ENCODE results near the gene TLR9. TPM values are rescaled to one million over a fixed set of nuclear protein-coding genes. Genes with fewer than 3 reads are reported as not detected.

TLR9 gene
- total RNA-seq, 6 experiments from 2014 or later, result not detected

DNA sequence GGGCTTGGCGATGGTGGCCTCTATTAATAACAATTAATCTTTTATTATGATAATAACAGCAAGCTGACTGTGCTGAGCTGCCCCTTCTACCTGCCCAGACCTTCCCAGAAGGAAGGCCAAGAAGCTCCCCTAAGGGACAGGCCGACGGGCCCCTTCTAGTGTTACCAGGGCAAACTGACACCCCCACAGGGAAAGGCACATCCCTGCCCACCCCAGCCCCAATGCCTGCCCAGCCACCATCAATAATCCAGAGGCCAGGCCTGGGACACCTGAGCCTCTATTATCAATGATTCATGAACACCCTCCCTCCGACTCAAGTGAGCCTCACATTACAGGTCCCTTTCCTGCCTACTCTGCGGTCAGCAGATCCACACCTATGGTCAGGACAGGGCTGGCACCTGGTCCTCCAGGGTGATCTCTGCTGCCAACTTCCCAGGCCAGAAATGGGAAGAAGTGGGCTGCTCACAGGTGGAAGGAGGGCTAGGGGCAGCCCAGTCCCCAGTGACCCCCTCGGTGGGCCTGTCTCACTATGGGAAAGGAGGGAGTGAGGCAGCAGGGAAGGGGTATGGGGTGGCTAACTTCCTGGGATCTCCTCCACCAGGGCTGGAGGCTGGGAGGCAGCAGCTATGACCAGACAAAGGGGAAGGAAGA, 11.7 kb upstream of the TLR9 start:
- Mint-ChIP-seq H3K36me3 (ENCODE audit: low read depth) (peaks cover 8% of the 10 kb centered on the region; the same call in 1 of the 2 replicates), H3K4me1 (ENCODE audit: low read depth) (peaks cover 43% of the 10 kb centered on the region), H3K4me3 (peak overlapping the region; percentile 100), H3K27me3 (ENCODE audit: insufficient read depth) (peaks cover 1% of the 10 kb centered on the region), H3K9me3 (no peaks in the 10 kb centered on the region), H3K27ac (peak overlapping the region; percentile 92)
- TF ChIP-seq CTCF (IDR thresholded peaks at IDR 0.05), result no peak
- DNase-seq, result no peak

DNA sequence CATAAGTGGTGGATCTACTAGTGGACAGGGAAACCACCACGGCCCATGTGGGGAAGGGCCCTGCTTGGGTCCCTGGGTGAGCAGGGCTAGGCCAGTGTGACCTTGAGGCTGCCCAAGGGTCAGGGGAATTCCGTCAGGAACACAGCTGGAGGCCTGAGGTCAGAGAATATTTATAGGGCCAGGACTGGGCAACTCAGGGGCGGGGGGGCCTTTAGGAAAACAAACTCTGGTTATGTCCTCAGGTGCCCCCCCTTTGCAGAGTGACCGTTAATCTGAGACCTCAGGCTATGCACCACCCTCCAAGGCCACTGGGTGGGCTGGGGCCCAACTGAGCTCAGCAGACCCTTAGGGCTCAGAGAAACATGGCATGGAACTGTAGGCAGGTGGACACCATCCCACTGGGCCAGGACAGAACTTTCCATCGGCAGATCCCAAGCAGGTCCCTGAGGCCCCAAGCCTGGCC, 11.0 kb upstream of the TLR9 start:
- peaks cover 43% of the 10 kb centered on the region for H3K4me1 Mint-ChIP-seq (ENCODE audit: low read depth)
- peaks cover 1% of the 10 kb centered on the region for H3K27me3 Mint-ChIP-seq (ENCODE audit: insufficient read depth)
- DNase-seq, result no peak
- H3K4me3 Mint-ChIP-seq, result no peak overlapping the region
- H3K9me3 Mint-ChIP-seq, result no peaks in the 10 kb centered on the region
- peak overlapping the region; percentile 61 for H3K27ac Mint-ChIP-seq
- no peak for TF ChIP-seq CTCF (IDR thresholded peaks at IDR 0.05)
- peaks cover 8% of the 10 kb centered on the region; the same call in 1 of the 2 replicates for H3K36me3 Mint-ChIP-seq (ENCODE audit: low read depth)

DNA sequence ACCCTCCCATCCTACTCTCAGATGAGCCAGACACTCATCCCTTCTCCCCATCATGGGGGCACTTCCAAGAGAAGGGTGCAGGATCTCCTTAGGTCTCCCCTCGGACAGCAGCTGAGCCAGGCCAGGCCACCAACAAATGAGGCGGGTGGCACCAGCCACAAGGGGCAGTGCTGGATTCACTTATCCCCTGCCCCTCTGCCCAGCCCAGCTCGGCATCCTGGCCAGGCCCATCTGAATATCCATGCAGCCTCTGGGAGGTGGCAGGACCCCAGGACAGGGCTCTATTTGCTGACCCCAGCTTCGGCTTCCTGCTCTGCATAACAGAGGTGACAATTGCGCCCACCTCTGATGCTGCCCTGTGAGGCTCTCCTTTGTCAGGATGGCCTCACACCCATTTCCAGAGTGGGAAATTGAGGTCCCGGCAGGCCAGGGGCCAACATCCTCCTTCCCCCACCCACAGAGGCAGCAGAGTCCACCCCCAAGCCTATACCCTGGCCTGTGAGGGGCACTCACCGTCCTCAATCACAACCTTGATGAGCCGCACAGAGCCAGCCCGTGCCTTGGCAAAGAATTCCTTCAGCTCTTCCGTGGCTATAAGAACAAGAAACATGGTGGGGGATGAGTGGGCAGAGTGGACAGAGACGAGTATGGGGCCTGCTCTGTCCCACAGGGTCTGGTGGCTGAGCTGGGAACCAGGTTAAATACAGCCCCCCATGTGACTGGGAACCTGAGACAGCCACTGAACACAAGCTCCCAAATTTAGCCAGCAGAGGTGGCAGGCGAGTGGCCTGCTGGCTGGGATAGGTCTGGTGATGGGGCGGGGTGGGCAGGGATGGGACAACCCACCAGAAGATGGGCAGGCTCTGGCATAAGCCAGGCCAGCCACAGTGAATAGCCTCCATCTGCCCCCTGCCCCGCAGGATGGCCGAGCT, 9.3 kb upstream of the TLR9 start:
- Mint-ChIP-seq H3K27me3 (ENCODE audit: insufficient read depth) (peaks cover 1% of the 10 kb centered on the region), H3K9me3 (no peaks in the 10 kb centered on the region), H3K4me3 (no peak overlapping the region), H3K36me3 (ENCODE audit: low read depth) (peaks cover 6% of the 10 kb centered on the region; the same call in 1 of the 2 replicates), H3K27ac (no peak overlapping the region), H3K4me1 (ENCODE audit: low read depth) (peaks cover 29% of the 10 kb centered on the region)
- DNase-seq, result no peak
- TF ChIP-seq CTCF (IDR thresholded peaks at IDR 0.05), result 0 out of 2 replicates have a peak, but pooled peaks have one; percentile 24

- no peak overlapping the region for H3K4me3 Mint-ChIP-seq
- TF ChIP-seq CTCF (IDR thresholded peaks at IDR 0.05), result no peak
- H3K36me3 Mint-ChIP-seq (ENCODE audit: low read depth), result peaks cover 6% of the 10 kb centered on the region; the same call in 1 of the 2 replicates
- H3K27ac Mint-ChIP-seq, result no peak overlapping the region
- no peaks in the 10 kb centered on the region for H3K9me3 Mint-ChIP-seq
- H3K4me1 Mint-ChIP-seq (ENCODE audit: low read depth), result peaks cover 23% of the 10 kb centered on the region
- H3K27me3 Mint-ChIP-seq (ENCODE audit: insufficient read depth), result peaks cover 1% of the 10 kb centered on the region
- DNase-seq, result no peak
Observed at GRCh38 chr3:52233968-52234367, 8.5 kb upstream of the TLR9 start.

DNA sequence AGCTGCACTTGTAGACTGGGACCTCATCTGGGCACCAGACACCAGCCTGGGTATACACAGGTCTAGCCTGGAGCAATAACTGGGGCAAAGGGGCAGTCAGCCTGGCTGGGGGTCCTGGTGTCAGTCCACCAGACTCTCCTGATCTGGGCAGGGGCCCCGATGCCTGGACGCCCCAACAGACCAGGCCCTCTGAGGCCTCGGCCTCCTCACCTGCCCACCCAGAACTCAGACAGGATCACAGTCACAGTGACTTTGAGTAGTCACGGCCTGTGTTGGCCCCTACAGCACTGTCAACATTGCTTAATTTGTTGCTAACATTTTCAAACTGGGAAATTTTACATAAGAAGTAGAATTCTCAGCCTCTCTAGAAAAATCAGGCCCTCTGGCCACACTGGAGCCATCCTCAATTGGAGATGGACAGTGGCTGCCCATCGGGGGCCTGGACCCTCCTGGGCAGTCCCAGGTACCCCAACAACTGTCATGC, 7.7 kb upstream of the TLR9 start:
- DNase-seq, result no peak
- Mint-ChIP-seq H3K4me3 (no peak overlapping the region), H3K9me3 (no peaks in the 10 kb centered on the region), H3K4me1 (ENCODE audit: low read depth) (peaks cover 19% of the 10 kb centered on the region), H3K36me3 (ENCODE audit: low read depth) (peaks cover 6% of the 10 kb centered on the region; the same call in 1 of the 2 replicates), H3K27me3 (ENCODE audit: insufficient read depth) (no peaks in the 10 kb centered on the region; the same call in 1 of the 2 replicates), H3K27ac (no peak overlapping the region)
- no peak for TF ChIP-seq CTCF (IDR thresholded peaks at IDR 0.05)

All from HFFc6 (cell line).